SK-N-SH (cell line): ENCODE results near the gene C11orf68. TPM values are rescaled to one million over a fixed set of nuclear protein-coding genes. Genes with fewer than 3 reads are reported as not detected.

ENCODE experiments used
- CTCF ChIA-PET: fragments of 300-600, 350-600 bp; formaldehyde crosslinking; extraction: SDS; loops from one replicate; lab custom pipeline; 2021; lab: Yijun Ruan, JAX
- POLR2A ChIA-PET: fragments of 350-600 bp; sonication (Branson Sonifier 250); formaldehyde crosslinking; extraction: SDS; loops from one replicate; lab custom pipeline; 2020; ENCODE audit warnings: antibody characterized with exemption, inconsistent platforms; lab: Yijun Ruan, JAX
- DNase-seq: peaks from one replicate; pipeline ENCODE4 v3.0.0; 2012
- H2AFZ ChIP-seq: fragments of 200-600 bp; sonication (generic); 2 replicates; pipeline ENCODE4 v1.8.1; 2016; ENCODE audit warnings: antibody characterized with exemption, mild to moderate bottlenecking, low read depth
- H3F3A ChIP-seq: fragments of 200-600 bp; sonication (generic); replicated peaks from 2 replicates; pipeline ENCODE3; 2016; ENCODE audit warnings: antibody characterized with exemption, mild to moderate bottlenecking; ENCODE audit not compliant: insufficient read depth
- H3K27ac ChIP-seq, 2 experiments: fragments of 200-500 bp in 1 of 2; fragments of 200-600 bp in 1 of 2; sonication (Bioruptor generic) in 1 of 2; sonication (generic), shearing (Covaris generic) in 1 of 2; 2 replicates each; pipeline versions ENCODE4 v1.5.1 to v1.6.1; 2014 to 2016; ENCODE audit warnings: low read depth in 2 of 2, inconsistent platforms in 1 of 2, low read length in 1 of 2, mild to moderate bottlenecking in 1 of 2, mixed read lengths in 1 of 2
- H3K27me3 ChIP-seq: fragments of 200-600 bp; sonication (generic), shearing (Covaris generic); 2 replicates; pipeline ENCODE4 v1.6.1; 2016; ENCODE audit warnings: mixed run types; ENCODE audit not compliant: insufficient read depth
- H3K36me3 ChIP-seq, 2 experiments: fragments of 200-500 bp in 1 of 2; fragments of 200-600 bp in 1 of 2; sonication (Bioruptor generic) in 1 of 2; sonication (generic) in 1 of 2; replicated peaks in 1 of 2; 2 replicates each; pipeline versions ENCODE3 to v1.5.1; 2014 to 2016; ENCODE audit warnings: low read length in 1 of 2, mild to moderate bottlenecking in 1 of 2; ENCODE audit not compliant: insufficient read depth in 2 of 2, control insufficient read depth in 1 of 2
- H3K4me1 ChIP-seq, 2 experiments: fragments of 200-500 bp in 1 of 2; fragments of 200-600 bp in 1 of 2; sonication (Bioruptor generic) in 1 of 2; sonication (generic), shearing (Covaris generic) in 1 of 2; 2 replicates each; pipeline versions ENCODE4 v1.5.1 to v1.6.1; 2014 to 2016; ENCODE audit warnings: low read depth in 1 of 2, low read length in 1 of 2, mixed run types in 1 of 2; ENCODE audit not compliant: insufficient read depth in 2 of 2, control insufficient read depth in 1 of 2
- H3K4me2 ChIP-seq: fragments of 200-600 bp; sonication (generic), shearing (Covaris generic); 2 replicates; pipeline ENCODE4 v1.6.1; 2017; ENCODE audit warnings: mixed run types
- H3K4me3 ChIP-seq, 2 experiments: fragments of 200-500 bp in 1 of 2; fragments of 200-600 bp in 1 of 2; sonication (Bioruptor generic) in 1 of 2; sonication (generic), shearing (Covaris generic) in 1 of 2; 2 replicates each; pipeline versions ENCODE4 v1.5.1 to v1.8.1; 2014 to 2016; ENCODE audit warnings: low read depth in 2 of 2, inconsistent platforms in 1 of 2, low read length in 1 of 2, mild to moderate bottlenecking in 1 of 2, mixed read lengths in 1 of 2, moderate library complexity in 1 of 2
- H3K79me2 ChIP-seq: fragments of 200-600 bp; sonication (generic); 2 replicates; pipeline ENCODE4 v1.8.1; 2017; ENCODE audit warnings: mild to moderate bottlenecking; ENCODE audit not compliant: insufficient read depth
- H3K9ac ChIP-seq: fragments of 200-600 bp; sonication (generic); 2 replicates; pipeline ENCODE4 v1.6.1; 2017; ENCODE audit warnings: mixed run types
- H3K9me2 ChIP-seq: fragments of 200-600 bp; sonication (generic); 2 replicates; pipeline ENCODE4 v1.6.1; 2017; ENCODE audit warnings: mixed run types
- H3K9me3 ChIP-seq: fragments of 200-600 bp; sonication (generic); 2 replicates; pipeline ENCODE4 v1.6.1; 2017; ENCODE audit warnings: mixed run types, mild to moderate bottlenecking, moderate library complexity
- H4K20me1 ChIP-seq: fragments of 200-600 bp; sonication (generic); 2 replicates; pipeline ENCODE4 v1.6.1; 2017; ENCODE audit warnings: mild to moderate bottlenecking, mixed run types; ENCODE audit not compliant: insufficient read depth
- CHD2 ChIP-seq: fragments of 150-350 bp; IDR thresholded peaks from 2 replicates; pipeline ENCODE4 v1.6.1; 2018; ENCODE audit warnings: low read length; ENCODE audit not compliant: partially characterized antibody
- ELF1 ChIP-seq: IDR thresholded peaks from 2 replicates; pipeline ENCODE4 v1.4.0; 2012
- GABPA ChIP-seq: IDR thresholded peaks from 2 replicates; pipeline ENCODE4 v1.4.0; 2012; ENCODE audit warnings: low read depth, mild to moderate bottlenecking
- JUND ChIP-seq: IDR thresholded peaks from 2 replicates; pipeline ENCODE4 v1.4.0; 2012
- MXI1 ChIP-seq: IDR thresholded peaks from 2 replicates; pipeline ENCODE4 v1.6.1; 2012; ENCODE audit warnings: mild to moderate bottlenecking, low read depth, low read length, improper control_type of control experiment
- NRF1 ChIP-seq: IDR thresholded peaks from 2 replicates; pipeline ENCODE4 v1.6.1; 2012; ENCODE audit warnings: low read depth, mild to moderate bottlenecking, low read length
- POLR2AphosphoS5 ChIP-seq: IDR thresholded peaks from 2 replicates; pipeline ENCODE4 v1.6.1; 2012; ENCODE audit warnings: low read depth, low read length
- SIN3A ChIP-seq: IDR thresholded peaks from 2 replicates; pipeline ENCODE4 v1.6.1; 2012; ENCODE audit warnings: low read depth, mild to moderate bottlenecking, low read length, moderate library complexity, borderline replicate concordance
- SMC3 ChIP-seq: IDR thresholded peaks from 2 replicates; pipeline ENCODE4 v1.6.1; 2012; ENCODE audit warnings: low read depth, low read length, improper control_type of control experiment
- TAF1 ChIP-seq: IDR thresholded peaks from 2 replicates; pipeline ENCODE4 v1.6.1; 2012; ENCODE audit warnings: low read depth, mild to moderate bottlenecking, low read length, moderate library complexity, borderline replicate concordance
- TCF12 ChIP-seq: IDR thresholded peaks from 2 replicates; pipeline ENCODE4 v1.4.0; 2012
- TEAD4 ChIP-seq: IDR thresholded peaks from 2 replicates; pipeline ENCODE4 v1.4.0; 2012; ENCODE audit warnings: mild to moderate bottlenecking, borderline replicate concordance; ENCODE audit not compliant: insufficient read depth
- whole genome bisulfite sequencing: methylation state at CpG from one replicate; pipeline ENCODE4 v1.1.6; 2017; ENCODE audit warnings: low lambda C conversion rate; 5-methylcytosine and 5-hydroxymethylcytosine counted together
- polyA plus RNA-seq, 3 experiments: library from polyadenylated mRNA; depleted of rRNA; stranded (reverse); fragments of >200 nt; gene quantifications; 2 replicates each; pipeline ENCODE4 v1.2.3, GENCODE V29; 2012
- TF ChIP-seq, protein P1 (sequence below): IDR thresholded peaks from 2 replicates; pipeline ENCODE4; 2012
- TF ChIP-seq, protein P2 (sequence below): IDR thresholded peaks from 2 replicates; pipeline ENCODE4 v1.4.0; 2012; ENCODE audit warnings: low read depth, borderline replicate concordance
- TF ChIP-seq, protein P3 (sequence below): fragments of 150-350 bp; IDR thresholded peaks from 2 replicates; pipeline ENCODE4 v1.6.1; 2017; ENCODE audit warnings: antibody characterized with exemption, low read length, low read depth, borderline replicate concordance
- TF ChIP-seq, protein P4 (sequence below): IDR thresholded peaks from 2 replicates; pipeline ENCODE4 v1.6.1; 2012; ENCODE audit warnings: mild to moderate bottlenecking, low read depth, low read length, moderate library complexity
- TF ChIP-seq, protein P5 (sequence below): IDR thresholded peaks from 2 replicates; pipeline ENCODE4 v1.4.0; 2012; ENCODE audit warnings: low read depth, borderline replicate concordance
- TF ChIP-seq, protein P6 (sequence below): fragments of 150-350 bp; IDR thresholded peaks from 2 replicates; pipeline ENCODE4 v1.6.1; 2016; ENCODE audit warnings: mild to moderate bottlenecking, low read depth, low read length

Gene C11orf68
- polyA plus RNA-seq, 1 of the 3 experiments (the other 2 are of a cell fraction): 65.3 TPM

DNA sequence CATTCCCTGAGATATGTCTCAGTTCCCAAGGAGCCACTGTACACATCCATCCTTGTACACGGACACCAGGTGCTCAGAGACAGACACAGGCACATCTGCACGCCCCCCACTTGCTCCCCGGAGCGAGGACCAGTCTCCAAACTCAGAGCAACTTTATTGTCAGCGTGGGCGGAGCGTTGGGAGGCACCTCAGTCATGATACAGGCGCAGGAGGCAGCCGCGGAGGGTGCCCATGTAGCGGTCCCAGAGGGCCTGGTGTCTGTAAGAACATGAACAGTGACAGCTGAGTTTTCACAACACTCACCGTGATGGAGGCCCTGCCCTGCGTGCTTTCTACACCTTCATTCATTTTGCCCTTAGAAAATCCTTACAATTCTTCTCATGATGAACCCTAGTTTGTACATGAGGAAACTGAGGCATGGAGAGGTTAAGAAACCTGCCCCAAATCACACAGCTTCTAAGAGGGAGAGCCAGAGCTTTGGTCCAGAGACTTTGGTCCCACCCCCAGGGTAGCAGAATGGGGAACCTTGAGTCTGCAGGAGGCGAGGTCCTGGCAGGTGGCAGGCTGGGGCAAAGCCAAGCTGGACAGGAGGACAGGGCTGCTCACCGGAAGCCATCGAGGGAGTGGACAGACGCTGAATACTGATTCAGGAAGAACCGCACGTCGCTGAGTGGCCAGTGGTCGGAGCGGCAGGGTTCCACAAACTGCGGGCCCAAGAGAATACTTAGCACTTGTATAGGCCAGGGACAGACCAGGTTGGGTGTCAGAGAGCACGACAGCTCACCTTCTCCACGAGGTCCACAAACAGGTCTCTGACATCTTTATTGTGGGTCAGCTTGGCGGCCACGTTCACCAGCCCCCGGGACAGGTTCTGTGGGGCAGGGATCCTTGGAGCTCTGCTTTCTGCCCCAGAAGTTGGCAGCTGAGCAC lies 34.8 kb downstream of the C11orf68 start:
- TF ChIP-seq TCF12 (no peak), CHD2 (no peak), SMC3 (no peak), TEAD4 (no peak), POLR2AphosphoS5 (no peak), NRF1 (no peak), SIN3A (no peak), GABPA (no peak), MXI1 (no peak), TAF1 (no peak), JUND (no peak), ELF1 (no peak)
- TF ChIP-seq, protein P1, sequence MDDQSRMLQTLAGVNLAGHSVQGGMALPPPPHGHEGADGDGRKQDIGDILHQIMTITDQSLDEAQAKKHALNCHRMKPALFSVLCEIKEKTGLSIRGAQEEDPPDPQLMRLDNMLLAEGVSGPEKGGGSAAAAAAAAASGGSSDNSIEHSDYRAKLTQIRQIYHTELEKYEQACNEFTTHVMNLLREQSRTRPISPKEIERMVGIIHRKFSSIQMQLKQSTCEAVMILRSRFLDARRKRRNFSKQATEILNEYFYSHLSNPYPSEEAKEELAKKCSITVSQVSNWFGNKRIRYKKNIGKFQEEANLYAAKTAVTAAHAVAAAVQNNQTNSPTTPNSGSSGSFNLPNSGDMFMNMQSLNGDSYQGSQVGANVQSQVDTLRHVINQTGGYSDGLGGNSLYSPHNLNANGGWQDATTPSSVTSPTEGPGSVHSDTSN: no peak
- TF ChIP-seq, protein P2, sequence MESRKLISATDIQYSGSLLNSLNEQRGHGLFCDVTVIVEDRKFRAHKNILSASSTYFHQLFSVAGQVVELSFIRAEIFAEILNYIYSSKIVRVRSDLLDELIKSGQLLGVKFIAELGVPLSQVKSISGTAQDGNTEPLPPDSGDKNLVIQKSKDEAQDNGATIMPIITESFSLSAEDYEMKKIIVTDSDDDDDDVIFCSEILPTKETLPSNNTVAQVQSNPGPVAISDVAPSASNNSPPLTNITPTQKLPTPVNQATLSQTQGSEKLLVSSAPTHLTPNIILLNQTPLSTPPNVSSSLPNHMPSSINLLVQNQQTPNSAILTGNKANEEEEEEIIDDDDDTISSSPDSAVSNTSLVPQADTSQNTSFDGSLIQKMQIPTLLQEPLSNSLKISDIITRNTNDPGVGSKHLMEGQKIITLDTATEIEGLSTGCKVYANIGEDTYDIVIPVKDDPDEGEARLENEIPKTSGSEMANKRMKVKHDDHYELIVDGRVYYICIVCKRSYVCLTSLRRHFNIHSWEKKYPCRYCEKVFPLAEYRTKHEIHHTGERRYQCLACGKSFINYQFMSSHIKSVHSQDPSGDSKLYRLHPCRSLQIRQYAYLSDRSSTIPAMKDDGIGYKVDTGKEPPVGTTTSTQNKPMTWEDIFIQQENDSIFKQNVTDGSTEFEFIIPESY: no peak
- TF ChIP-seq, protein P3, sequence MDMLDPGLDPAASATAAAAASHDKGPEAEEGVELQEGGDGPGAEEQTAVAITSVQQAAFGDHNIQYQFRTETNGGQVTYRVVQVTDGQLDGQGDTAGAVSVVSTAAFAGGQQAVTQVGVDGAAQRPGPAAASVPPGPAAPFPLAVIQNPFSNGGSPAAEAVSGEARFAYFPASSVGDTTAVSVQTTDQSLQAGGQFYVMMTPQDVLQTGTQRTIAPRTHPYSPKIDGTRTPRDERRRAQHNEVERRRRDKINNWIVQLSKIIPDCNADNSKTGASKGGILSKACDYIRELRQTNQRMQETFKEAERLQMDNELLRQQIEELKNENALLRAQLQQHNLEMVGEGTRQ: no peak
- TF ChIP-seq, protein P4, sequence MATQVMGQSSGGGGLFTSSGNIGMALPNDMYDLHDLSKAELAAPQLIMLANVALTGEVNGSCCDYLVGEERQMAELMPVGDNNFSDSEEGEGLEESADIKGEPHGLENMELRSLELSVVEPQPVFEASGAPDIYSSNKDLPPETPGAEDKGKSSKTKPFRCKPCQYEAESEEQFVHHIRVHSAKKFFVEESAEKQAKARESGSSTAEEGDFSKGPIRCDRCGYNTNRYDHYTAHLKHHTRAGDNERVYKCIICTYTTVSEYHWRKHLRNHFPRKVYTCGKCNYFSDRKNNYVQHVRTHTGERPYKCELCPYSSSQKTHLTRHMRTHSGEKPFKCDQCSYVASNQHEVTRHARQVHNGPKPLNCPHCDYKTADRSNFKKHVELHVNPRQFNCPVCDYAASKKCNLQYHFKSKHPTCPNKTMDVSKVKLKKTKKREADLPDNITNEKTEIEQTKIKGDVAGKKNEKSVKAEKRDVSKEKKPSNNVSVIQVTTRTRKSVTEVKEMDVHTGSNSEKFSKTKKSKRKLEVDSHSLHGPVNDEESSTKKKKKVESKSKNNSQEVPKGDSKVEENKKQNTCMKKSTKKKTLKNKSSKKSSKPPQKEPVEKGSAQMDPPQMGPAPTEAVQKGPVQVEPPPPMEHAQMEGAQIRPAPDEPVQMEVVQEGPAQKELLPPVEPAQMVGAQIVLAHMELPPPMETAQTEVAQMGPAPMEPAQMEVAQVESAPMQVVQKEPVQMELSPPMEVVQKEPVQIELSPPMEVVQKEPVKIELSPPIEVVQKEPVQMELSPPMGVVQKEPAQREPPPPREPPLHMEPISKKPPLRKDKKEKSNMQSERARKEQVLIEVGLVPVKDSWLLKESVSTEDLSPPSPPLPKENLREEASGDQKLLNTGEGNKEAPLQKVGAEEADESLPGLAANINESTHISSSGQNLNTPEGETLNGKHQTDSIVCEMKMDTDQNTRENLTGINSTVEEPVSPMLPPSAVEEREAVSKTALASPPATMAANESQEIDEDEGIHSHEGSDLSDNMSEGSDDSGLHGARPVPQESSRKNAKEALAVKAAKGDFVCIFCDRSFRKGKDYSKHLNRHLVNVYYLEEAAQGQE: no peak
- TF ChIP-seq, protein P5, sequence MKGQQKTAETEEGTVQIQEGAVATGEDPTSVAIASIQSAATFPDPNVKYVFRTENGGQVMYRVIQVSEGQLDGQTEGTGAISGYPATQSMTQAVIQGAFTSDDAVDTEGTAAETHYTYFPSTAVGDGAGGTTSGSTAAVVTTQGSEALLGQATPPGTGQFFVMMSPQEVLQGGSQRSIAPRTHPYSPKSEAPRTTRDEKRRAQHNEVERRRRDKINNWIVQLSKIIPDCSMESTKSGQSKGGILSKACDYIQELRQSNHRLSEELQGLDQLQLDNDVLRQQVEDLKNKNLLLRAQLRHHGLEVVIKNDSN: no peak
- TF ChIP-seq, protein P6, sequence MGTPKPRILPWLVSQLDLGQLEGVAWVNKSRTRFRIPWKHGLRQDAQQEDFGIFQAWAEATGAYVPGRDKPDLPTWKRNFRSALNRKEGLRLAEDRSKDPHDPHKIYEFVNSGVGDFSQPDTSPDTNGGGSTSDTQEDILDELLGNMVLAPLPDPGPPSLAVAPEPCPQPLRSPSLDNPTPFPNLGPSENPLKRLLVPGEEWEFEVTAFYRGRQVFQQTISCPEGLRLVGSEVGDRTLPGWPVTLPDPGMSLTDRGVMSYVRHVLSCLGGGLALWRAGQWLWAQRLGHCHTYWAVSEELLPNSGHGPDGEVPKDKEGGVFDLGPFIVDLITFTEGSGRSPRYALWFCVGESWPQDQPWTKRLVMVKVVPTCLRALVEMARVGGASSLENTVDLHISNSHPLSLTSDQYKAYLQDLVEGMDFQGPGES: no peak
- Histone ChIP-seq H3K9me3 (no peaks in the 10 kb centered on the region), H2AFZ (no peak overlapping the region), H3K4me1 (peaks cover 12 to 23% of the 10 kb centered on the region in 2 experiments; a peak in 3 of 4 replicates), H3K79me2 (peaks cover 39% of the 10 kb centered on the region), H3F3A (peaks cover 22% of the 10 kb centered on the region), H3K27me3 (no peaks in the 10 kb centered on the region), H4K20me1 (no peaks in the 10 kb centered on the region), H3K27ac (peak overlapping the region in 1 of 2 experiments; percentile 17; a peak in 1 of 4 replicates), H3K9me2 (no peaks in the 10 kb centered on the region), H3K4me3 (no peak overlapping the region; a peak in 1 of 4 replicates), H3K9ac (no peak overlapping the region), H3K36me3 (peaks cover 31 to 45% of the 10 kb centered on the region in 2 experiments), H3K4me2 (no peak overlapping the region)
- ChIA-PET POLR2A (interaction anchor here (0.6 to 1.9 kb wide), 9 partner anchors 10 to 172 kb away, joined by 3 to 9 read pairs (median 4); partner anchors contain the start of gene MUS81), CTCF (interaction anchor here (0.6 to 15.2 kb wide), 58 partner anchors 8 to 416 kb away, joined by 3 to 374 read pairs (median 4); partner anchors contain the start of genes AP5B1, C11orf68, CFL1 and EFEMP2)
- DNase-seq: no peak
- WGBS: 80% methylated on average over 28 of the region's 28 CpGs
